T-helper 17 cell (primary cell): Measurements from ENCODE around the gene SLC5A11. TPM values are rescaled to one million over a fixed set of nuclear protein-coding genes. Genes with fewer than 3 reads are reported as not detected.
"Not testable (repeated sequence)": the region's sequence is repeated elsewhere in the genome, so short reads cannot be mapped to it uniquely, and the experiment has no call there.

Experiments used
- ATAC-seq: fragments of 150-1000 bp; cut with Tn5 transposase; 2 replicates; pipeline ENCODE4 v1.10.0; 2021; ENCODE audit warnings: mild to moderate bottlenecking, moderate library complexity
- DNase-seq, 3 donors: peaks; one replicate each; pipeline versions ENCODE4 v3.0.0 to v3.0.0-alpha.2; 2020 to 2021
- H3K9me3 ChIP-seq: one replicate; pipeline ENCODE4 v1.7.0; 2013; ENCODE audit warnings: low read length, mild to moderate bottlenecking; ENCODE audit not compliant: control insufficient read depth, poor library complexity, severe bottlenecking
- H3K27ac Mint-ChIP-seq: one replicate; pipeline ENCODE4 v1.8.0; 2022; ENCODE audit warnings: mild to moderate bottlenecking, moderate library complexity, mixed read lengths
- H3K27me3 Mint-ChIP-seq: one replicate; pipeline ENCODE4 v1.8.0; 2022; ENCODE audit warnings: mixed read lengths
- H3K36me3 Mint-ChIP-seq: one replicate; pipeline ENCODE4 v1.8.0; 2022; ENCODE audit warnings: low read depth, mixed read lengths
- H3K4me1 Mint-ChIP-seq: one replicate; pipeline ENCODE4 v1.8.0; 2022; ENCODE audit warnings: mild to moderate bottlenecking, mixed read lengths
- H3K4me3 Mint-ChIP-seq: one replicate; pipeline ENCODE4 v1.8.0; 2022; ENCODE audit warnings: mild to moderate bottlenecking, moderate library complexity, mixed read lengths
- total RNA-seq, 4 donors: library from RNA in 2 of 4; stranded (reverse) in 2 of 4; gene quantifications; one replicate each; pipeline ENCODE4 v1.2.3 and lab custom pipeline; 2022 to 2026

Gene SLC5A11
- total RNA-seq, 2 donors from 2014 or later, result 0.60 TPM; not detected in 1

DNA sequence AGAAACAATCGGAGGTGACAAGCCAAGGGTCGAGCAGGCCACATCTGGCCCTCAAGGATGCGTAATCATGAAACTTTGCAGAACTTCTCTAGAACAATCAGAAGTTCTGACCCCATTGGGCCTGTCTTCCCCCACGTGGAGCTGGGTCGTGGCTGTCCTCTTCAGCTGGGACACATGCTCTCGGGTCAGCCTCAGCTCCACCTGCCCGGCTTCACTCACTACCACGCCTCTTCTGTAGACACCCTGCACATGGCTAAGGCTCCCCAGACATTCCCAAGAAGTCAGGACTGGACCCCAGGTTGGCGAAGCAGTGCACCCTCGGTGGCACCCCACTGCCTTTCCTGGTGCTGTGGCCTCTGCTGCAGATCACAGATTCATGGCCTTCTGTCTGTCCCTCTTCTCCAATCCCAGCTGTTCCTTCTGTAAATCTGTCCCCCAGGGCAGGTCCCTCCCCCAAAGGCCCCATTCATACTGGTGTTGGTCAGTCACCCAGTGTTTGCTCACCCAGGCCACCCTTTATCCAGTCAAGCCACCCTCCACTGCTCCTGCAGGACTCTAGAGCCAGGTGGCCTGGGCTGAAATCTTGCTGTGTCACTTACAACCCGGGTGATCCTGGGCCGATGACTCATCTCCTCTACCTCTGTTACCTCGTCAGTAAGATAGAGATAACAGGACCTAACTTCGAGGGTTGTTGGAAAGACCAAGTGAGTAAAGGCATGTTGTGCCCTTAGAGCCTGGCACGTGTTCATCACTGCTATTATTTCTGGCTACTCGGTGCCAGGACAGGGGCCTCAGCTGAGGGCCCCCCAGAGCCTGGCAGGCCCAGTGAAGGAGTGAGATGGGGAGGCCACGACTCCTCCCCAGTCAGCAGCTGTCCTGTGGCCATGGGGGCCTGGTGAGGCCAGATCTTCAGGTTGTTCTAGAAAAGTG, 1.4 kb upstream of the SLC5A11 start:
- H3K9me3 ChIP-seq, result no peaks in the 10 kb centered on the region
- H3K36me3 Mint-ChIP-seq, result peaks cover 4% of the 10 kb centered on the region
- no peaks in the 10 kb centered on the region for H3K4me1 Mint-ChIP-seq
- H3K4me3 Mint-ChIP-seq, result no peak overlapping the region
- peaks cover 10% of the 10 kb centered on the region for H3K27me3 Mint-ChIP-seq
- ATAC-seq (no peak), DNase-seq (no peak)
- no peak overlapping the region for H3K27ac Mint-ChIP-seq

DNA sequence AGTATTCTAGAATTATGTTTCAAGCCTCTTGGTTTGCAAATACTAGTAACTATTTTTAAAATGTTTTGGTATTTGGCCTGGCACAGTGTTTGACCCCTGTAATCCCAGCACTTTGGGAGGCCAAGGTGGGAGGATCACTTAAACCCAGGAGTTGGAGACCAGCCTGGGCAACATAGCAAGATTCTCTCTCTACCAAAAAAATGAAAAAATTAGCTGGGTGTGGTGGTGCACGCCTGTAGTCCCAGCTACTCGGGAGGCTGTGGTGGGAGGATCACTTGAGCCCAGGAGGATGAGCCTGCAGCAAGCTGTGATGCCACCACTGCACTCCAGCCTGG, 765 bp upstream of the SLC5A11 start:
- not testable (repeated sequence) for H3K9me3 ChIP-seq, H3K4me3 Mint-ChIP-seq, H3K36me3 Mint-ChIP-seq, H3K4me1 Mint-ChIP-seq, ATAC-seq, H3K27ac Mint-ChIP-seq, DNase-seq
- peaks cover 10% of the 10 kb centered on the region for H3K27me3 Mint-ChIP-seq

DNA sequence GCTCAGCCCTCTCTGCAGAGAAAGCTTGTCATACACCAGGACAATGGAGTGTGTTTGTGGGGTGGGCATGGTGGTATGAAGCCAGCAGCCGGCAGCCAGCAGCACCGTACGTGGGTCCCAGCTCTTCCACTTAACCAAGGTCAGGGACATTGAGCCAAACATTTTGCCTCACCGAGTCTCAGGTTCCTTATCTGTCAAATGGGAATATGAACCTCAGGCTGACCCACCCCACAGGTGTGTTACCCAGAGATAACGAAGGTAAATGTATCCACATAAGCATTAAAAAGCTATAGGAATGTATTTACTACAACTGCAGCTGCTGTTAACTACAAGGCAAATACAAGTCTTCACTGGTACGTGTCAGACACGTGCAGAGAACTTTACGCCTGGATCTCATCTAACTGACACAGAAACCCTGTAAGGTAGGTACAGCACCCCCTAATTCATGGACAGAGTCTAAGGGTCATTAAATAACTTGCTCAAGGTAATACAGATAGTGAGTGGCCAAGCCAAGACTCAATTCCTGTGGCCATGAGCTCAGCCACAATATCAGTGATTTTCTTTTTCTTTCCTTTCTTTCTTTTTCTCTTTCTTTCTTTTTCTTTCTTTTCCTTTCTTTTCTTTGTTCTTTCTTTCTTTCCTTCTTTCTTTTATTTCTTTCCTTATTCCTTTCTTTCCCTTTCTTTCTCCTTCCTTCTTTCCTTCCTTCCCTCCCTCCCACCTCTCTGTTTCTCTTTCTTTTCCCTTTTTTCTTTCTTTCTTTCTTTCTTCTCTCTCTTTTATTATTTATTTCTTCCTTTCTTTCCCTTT, 990 bp downstream of the SLC5A11 start:
- ATAC-seq, result no peak
- Mint-ChIP-seq H3K4me3 (no peak overlapping the region), H3K27ac (no peak overlapping the region), H3K36me3 (peaks cover 4% of the 10 kb centered on the region), H3K27me3 (peaks cover 10% of the 10 kb centered on the region), H3K4me1 (peaks cover 2% of the 10 kb centered on the region)
- DNase-seq, result no peak
- H3K9me3 ChIP-seq, result no peaks in the 10 kb centered on the region

DNA sequence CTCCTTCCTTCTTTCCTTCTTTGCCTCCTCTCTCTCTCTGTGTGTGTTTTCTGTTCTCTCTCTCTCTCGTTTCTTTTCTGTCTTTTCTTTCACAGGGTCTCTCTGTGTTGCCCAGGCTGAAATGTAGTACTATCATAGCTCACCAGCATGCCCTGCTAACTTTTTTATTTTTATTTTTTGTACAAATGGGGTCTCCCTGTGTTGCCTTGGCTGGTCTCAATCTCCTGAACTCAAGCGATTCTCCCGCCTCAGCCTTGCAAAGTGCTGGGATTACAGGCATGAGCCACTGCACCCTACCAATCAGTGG, 1.5 kb downstream of the SLC5A11 start:
- Mint-ChIP-seq H3K4me1 (peaks cover 6% of the 10 kb centered on the region), H3K27ac (no peak overlapping the region), H3K4me3 (no peak overlapping the region), H3K27me3 (peaks cover 10% of the 10 kb centered on the region), H3K36me3 (peaks cover 4% of the 10 kb centered on the region)
- no peaks in the 10 kb centered on the region for H3K9me3 ChIP-seq
- no peak for ATAC-seq
- DNase-seq, result no peak

DNA sequence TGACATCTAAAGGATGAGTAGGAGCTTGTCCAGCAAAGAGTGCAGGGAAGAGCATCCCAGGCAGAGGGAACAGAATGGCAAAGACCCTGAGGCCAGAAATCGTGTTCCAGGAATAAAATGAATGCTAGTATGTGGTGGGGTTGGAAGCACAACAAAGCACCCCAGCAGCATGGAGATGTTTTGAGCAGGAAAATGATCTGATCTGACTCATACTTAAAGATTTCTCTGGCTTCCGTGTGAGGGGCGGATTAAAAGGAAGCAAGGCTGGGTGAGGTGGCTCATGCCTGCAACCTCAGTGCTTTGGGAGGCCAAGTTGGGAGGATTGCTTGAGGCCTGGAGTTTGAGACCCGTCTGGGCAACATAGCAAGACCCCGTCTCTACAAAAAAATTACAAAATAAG, 2.3 kb downstream of the SLC5A11 start:
- ATAC-seq (no peak), DNase-seq (no peak)
- Mint-ChIP-seq H3K4me1 (peaks cover 6% of the 10 kb centered on the region), H3K27ac (no peak overlapping the region), H3K36me3 (no peaks in the 10 kb centered on the region), H3K4me3 (no peak overlapping the region), H3K27me3 (peaks cover 11% of the 10 kb centered on the region)
- H3K9me3 ChIP-seq, result no peaks in the 10 kb centered on the region

DNA sequence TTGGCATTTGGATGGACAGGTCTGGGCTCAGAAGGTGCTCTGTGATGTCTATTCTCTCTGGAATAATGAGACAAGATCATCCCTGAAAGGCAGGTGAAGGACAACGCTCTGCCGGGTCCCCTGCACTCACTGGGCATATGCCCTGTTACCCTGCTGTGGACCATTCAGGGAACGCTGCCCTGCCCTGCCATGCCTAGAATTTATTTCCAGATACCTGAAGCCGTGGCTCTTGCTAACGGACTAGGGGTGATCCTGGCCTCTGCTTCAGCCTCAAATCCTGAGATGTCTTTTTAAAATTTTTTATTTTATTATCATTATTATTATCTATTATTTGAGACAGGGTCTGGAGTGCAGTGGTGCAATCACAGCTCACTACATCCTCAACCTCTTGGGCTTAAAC, 3.9 kb downstream of the SLC5A11 start:
- peaks cover 6% of the 10 kb centered on the region for H3K4me1 Mint-ChIP-seq
- no peaks in the 10 kb centered on the region for H3K36me3 Mint-ChIP-seq
- DNase-seq (no peak), ATAC-seq (no peak)
- peaks cover 20% of the 10 kb centered on the region for H3K27me3 Mint-ChIP-seq
- H3K27ac Mint-ChIP-seq, result no peak overlapping the region
- no peak overlapping the region for H3K4me3 Mint-ChIP-seq
- H3K9me3 ChIP-seq, result no peaks in the 10 kb centered on the region

DNA sequence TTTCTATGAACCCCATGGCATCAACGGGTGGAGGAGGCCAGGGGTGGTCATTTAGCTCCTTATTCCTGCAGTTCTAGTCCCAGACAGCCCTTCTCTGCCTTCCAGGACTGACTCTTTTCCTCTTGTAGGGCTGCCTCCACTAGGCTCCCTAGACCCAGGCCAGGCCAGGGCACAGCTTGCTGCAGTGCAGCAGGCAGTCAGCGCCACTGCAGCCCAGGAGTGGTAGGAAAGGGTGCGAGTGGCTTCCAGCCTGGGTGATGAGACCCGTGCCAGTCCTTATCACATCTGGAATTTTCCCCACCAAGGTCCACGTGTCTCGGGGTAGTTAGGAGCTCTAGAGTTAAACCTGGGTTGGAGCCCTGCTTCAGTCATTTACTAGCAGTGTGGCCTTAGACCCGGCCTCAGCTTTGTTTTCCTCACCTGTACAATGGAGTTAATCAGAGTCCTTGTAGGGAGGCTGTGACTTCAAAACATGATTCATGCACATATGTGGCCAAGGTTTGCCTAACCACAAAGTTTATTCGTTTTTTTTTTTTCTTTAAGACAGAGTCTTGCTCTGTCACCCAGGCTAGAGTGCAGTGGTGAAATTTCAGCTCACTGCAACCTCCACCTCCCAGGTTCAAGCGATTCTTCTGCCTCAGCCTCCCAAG, 4.7 kb downstream of the SLC5A11 start:
- H3K4me1 Mint-ChIP-seq, result peaks cover 6% of the 10 kb centered on the region
- H3K36me3 Mint-ChIP-seq, result no peaks in the 10 kb centered on the region
- H3K4me3 Mint-ChIP-seq, result no peak overlapping the region

DNA sequence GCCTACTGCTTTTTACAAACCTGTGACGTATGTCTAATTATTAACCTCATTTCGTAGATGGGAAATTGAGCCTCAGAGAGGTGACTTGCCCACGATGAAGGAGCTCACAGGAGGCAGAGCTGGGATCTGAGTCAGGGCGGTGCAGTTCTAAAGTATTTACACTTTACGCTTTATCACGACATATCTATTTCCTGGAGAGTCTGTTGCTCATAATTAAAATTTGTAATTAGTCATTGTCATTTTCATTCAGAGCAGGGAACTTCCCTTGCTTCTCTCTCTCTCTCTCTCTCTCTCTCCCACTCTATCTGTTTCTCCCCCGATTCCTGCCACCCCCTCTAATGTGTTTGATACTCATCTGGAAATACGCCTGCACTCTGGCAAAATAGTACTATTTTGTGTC, 5.9 kb downstream of the SLC5A11 start:
- Mint-ChIP-seq H3K4me3 (no peak overlapping the region), H3K27me3 (peaks cover 20% of the 10 kb centered on the region), H3K4me1 (peaks cover 6% of the 10 kb centered on the region), H3K36me3 (no peaks in the 10 kb centered on the region), H3K27ac (no peak overlapping the region)
- ATAC-seq (no peak), DNase-seq (no peak)
- no peaks in the 10 kb centered on the region for H3K9me3 ChIP-seq

More for the DNA sequence above, 4.7 kb downstream of the SLC5A11 start:
- DNase-seq (no peak), ATAC-seq (no peak)
- H3K27ac Mint-ChIP-seq, result no peak overlapping the region
- H3K27me3 Mint-ChIP-seq, result peaks cover 20% of the 10 kb centered on the region
- H3K9me3 ChIP-seq, result no peaks in the 10 kb centered on the region

DNA sequence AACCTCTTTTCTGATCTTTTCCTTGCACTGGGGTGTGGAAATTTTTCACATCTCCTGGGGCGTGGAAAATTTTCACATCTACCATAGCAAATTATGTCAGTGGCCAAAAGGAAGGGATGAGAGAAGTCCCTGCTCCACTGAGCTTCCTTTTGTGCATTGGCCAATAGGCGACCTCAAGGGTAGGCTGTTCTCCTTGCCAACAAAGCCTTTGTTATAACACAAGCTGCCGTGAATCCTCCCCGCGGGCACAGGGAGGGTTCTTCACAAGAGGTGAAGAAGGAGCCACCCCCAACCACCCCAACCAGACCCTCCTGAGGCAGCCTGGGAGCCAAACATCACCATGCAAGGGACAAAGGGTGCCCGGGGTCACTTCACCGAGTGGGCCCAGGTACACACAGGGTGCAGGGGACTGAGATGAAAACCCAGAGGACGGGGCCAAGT, 6.5 kb downstream of the SLC5A11 start:
- DNase-seq (no peak), ATAC-seq (no peak)
- Mint-ChIP-seq H3K4me1 (peaks cover 6% of the 10 kb centered on the region), H3K27me3 (peaks cover 18% of the 10 kb centered on the region), H3K36me3 (no peaks in the 10 kb centered on the region), H3K4me3 (no peak overlapping the region), H3K27ac (no peak overlapping the region)
- H3K9me3 ChIP-seq, result no peaks in the 10 kb centered on the region

DNA sequence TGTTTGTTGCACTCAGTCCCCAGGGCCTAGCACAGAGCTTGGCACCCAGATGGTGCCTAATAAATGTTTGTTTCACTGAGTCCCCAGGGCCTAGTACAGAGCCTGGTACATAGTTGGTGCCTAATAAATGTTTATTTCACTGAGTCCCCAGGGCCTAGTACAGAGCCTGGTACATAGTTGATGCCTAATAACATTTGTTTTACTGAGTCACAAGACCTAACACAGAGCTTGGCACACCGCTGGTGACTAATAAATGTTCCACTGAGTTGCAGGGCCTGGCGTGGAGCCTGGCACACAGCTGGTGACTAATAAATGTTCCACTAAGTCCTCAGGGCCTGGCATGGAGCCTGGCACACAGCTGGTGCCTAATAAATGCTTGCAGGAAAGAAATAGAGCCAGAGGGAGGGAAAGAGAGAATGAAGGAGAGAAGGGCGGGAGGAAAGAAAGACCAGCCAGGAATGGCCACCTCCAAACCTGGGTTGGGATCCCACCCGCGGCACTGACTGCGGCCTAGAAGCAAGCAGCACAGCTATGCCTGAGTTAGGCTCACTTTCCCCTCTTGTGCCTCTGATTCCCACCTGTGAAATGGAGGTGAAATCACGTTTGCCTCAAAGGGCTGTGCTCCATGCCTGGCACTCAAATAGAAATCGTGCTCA, 7.5 kb downstream of the SLC5A11 start:
- no peaks in the 10 kb centered on the region for H3K36me3 Mint-ChIP-seq
- ATAC-seq (no peak), DNase-seq (no peak)
- H3K27ac Mint-ChIP-seq, result no peak overlapping the region
- peaks cover 6% of the 10 kb centered on the region for H3K4me1 Mint-ChIP-seq
- no peak overlapping the region for H3K4me3 Mint-ChIP-seq
- H3K9me3 ChIP-seq, result no peaks in the 10 kb centered on the region
- H3K27me3 Mint-ChIP-seq, result peaks cover 17% of the 10 kb centered on the region

DNA sequence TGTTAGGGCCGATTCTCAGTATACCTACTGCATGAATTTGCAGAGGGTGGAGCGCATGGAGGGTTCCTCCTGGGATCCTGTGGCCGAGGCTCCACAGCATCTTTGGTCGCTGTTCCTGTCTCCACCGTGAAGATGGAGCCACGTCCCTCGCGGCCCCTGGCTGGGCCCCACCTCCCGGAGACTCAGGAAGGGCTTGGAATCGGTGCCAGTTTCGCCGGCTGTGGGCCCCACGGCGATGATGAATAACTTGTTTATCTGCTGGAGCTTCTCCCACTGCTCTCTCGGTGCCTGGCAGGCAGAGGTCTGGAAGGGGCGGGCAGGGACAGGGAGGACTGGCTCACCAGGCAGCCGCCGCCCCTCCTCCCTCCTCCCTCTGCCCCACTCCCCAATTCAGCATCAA, 8.1 kb downstream of the SLC5A11 start:
- H3K27me3 Mint-ChIP-seq, result peaks cover 23% of the 10 kb centered on the region
- no peak overlapping the region for H3K27ac Mint-ChIP-seq
- H3K9me3 ChIP-seq, result no peaks in the 10 kb centered on the region
- H3K4me1 Mint-ChIP-seq, result peaks cover 6% of the 10 kb centered on the region
- no peak overlapping the region for H3K4me3 Mint-ChIP-seq
- no peak for ATAC-seq
- no peaks in the 10 kb centered on the region for H3K36me3 Mint-ChIP-seq
- DNase-seq, result no peak

DNA sequence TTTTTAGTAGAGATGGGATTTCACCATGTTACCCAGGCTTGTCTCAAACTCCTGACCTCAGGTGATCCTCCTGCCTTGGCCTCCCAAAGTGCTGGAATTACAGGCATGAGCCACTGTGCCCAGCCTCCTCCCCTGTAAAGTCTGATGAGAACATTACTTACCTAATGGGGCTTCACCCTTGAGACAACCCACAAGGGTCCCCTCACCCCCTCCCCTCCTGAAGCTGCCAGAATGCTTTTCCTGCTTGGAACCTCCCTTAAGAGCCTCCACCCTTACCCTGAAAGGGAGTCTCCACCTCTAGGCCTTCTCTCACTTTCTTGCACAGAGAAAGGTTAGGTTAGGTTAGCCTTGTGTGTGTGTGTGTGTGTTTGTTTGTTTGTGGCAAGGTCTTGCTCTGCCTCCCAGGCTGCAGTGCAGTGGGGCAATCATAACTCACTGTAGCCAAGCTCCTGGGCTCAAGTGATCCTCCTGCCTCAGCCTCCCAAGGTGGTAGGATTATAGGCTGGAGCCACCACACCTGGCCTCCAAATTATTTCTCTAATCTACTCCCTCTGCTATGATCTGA, 8.9 kb downstream of the SLC5A11 start:
- no peaks in the 10 kb centered on the region for H3K9me3 ChIP-seq
- no peak for ATAC-seq
- H3K4me1 Mint-ChIP-seq, result peaks cover 6% of the 10 kb centered on the region
- no peaks in the 10 kb centered on the region for H3K36me3 Mint-ChIP-seq
- H3K27ac Mint-ChIP-seq, result no peak overlapping the region
- H3K4me3 Mint-ChIP-seq, result no peak overlapping the region
- DNase-seq, result no peak
- peaks cover 23% of the 10 kb centered on the region for H3K27me3 Mint-ChIP-seq

DNA sequence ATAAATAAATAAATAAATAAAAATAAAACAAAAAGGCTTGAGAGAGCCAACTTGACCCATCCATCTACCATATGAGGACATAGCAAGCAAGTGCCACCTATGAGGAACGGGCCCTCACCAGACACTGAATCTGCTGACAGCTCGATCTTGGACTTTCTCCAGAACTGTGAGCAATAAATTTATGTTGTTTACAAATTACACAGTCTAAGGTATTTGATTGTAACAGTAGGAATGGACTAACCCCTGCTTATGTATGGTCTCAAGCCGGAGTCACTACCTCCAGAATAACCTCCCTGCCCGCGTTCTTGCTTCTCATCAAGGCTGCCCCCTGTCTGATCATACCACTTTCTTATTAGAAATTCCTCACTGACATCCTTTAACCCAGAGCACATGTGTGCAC, 9.9 kb downstream of the SLC5A11 start:
- H3K9me3 ChIP-seq, result no peaks in the 10 kb centered on the region
- Mint-ChIP-seq H3K27me3 (peaks cover 23% of the 10 kb centered on the region), H3K4me3 (no peak overlapping the region), H3K27ac (no peak overlapping the region), H3K36me3 (no peaks in the 10 kb centered on the region), H3K4me1 (peaks cover 6% of the 10 kb centered on the region)
- no peak for DNase-seq
- ATAC-seq, result no peak
